Liver (tissue), 9 donors: ENCODE results near the gene ABCD3. TPM values are rescaled to one million over a fixed set of nuclear protein-coding genes. Genes with fewer than 3 reads are reported as not detected.

Experiments used
- DNase-seq: peaks from one replicate; pipeline ENCODE4 v3.0.0-alpha.2; 2017; ENCODE audit warnings: low spot score
- H3K27ac ChIP-seq, 2 donors: one replicate each; pipeline ENCODE4 v1.7.0; 2013; ENCODE audit warnings: inconsistent platforms in 2 of 2, low read length in 2 of 2, control low read depth in 1 of 2, low read depth in 1 of 2, mild to moderate bottlenecking in 1 of 2
- H3K27me3 ChIP-seq, 4 donors: one replicate each; pipeline versions ENCODE4 v1.6.1 to v1.7.0; 2013; ENCODE audit warnings: low read length in 3 of 4, inconsistent platforms in 1 of 4, mild to moderate bottlenecking in 1 of 4, moderate library complexity in 1 of 4; ENCODE audit not compliant: control insufficient read depth in 4 of 4, insufficient read depth in 4 of 4
- H3K36me3 ChIP-seq, 4 donors: one replicate each; pipeline versions ENCODE4 v1.6.1 to v1.7.0; 2013; ENCODE audit warnings: low read length in 3 of 4, mild to moderate bottlenecking in 3 of 4, low read depth in 1 of 4, moderate library complexity in 1 of 4; ENCODE audit not compliant: control insufficient read depth in 4 of 4, insufficient read depth in 3 of 4
- H3K4me1 ChIP-seq, 4 donors: one replicate each; pipeline versions ENCODE4 v1.6.1 to v1.7.0; 2013; ENCODE audit warnings: low read length in 3 of 4, mild to moderate bottlenecking in 3 of 4, moderate library complexity in 1 of 4; ENCODE audit not compliant: control insufficient read depth in 4 of 4, insufficient read depth in 4 of 4
- H3K4me3 ChIP-seq, 3 donors: one replicate each; pipeline versions ENCODE4 v1.6.1 to v1.7.0; 2013; ENCODE audit warnings: low read length in 3 of 3, control low read depth in 1 of 3, low read depth in 1 of 3, mild to moderate bottlenecking in 1 of 3
- H3K9ac ChIP-seq, 2 donors: one replicate each; pipeline ENCODE4 v1.7.0; 2013; ENCODE audit warnings: low read length in 2 of 2, mild to moderate bottlenecking in 2 of 2, moderate library complexity in 2 of 2, control low read depth in 1 of 2, low read depth in 1 of 2
- H3K9me3 ChIP-seq, 4 donors: one replicate each; pipeline versions ENCODE4 v1.6.1 to v1.7.0; 2013; ENCODE audit warnings: low read length in 3 of 4; ENCODE audit not compliant: control insufficient read depth in 4 of 4
- ATF3 ChIP-seq: IDR thresholded peaks from 2 replicates; pipeline ENCODE4 v1.6.1; 2016; ENCODE audit warnings: antibody characterized with exemption
- CTCF ChIP-seq: fragments of 150-350 bp; IDR thresholded peaks from 2 replicates; pipeline ENCODE4 v1.5.1; 2017; ENCODE audit warnings: improper control_type of control experiment, low read depth, low read length; ENCODE audit not compliant: missing input control
- EGR1 ChIP-seq, 2 donors: IDR thresholded peaks; 2 replicates each; pipeline ENCODE4 v1.6.1; 2016 to 2018; ENCODE audit warnings: antibody characterized with exemption in 2 of 2, low read depth in 2 of 2
- FOXA1 ChIP-seq: IDR thresholded peaks from 2 replicates; pipeline ENCODE4 v1.6.1; 2016; ENCODE audit warnings: antibody characterized with exemption
- FOXA2 ChIP-seq: IDR thresholded peaks from 2 replicates; pipeline ENCODE4 v1.6.1; 2016; ENCODE audit warnings: antibody characterized with exemption
- GABPA ChIP-seq, 2 donors: IDR thresholded peaks in 1 of 2; conservative IDR thresholded peaks in 1 of 2; 2 replicates each; pipeline ENCODE4 v1.6.1; 2016; ENCODE audit warnings: antibody characterized with exemption in 2 of 2, mild to moderate bottlenecking in 1 of 2, moderate library complexity in 1 of 2
- HNF4A ChIP-seq, 2 donors: conservative IDR thresholded peaks; 2 replicates each; pipeline ENCODE4 v1.6.1; 2016; ENCODE audit warnings: antibody characterized with exemption in 2 of 2, mild to moderate bottlenecking in 2 of 2
- HNF4G ChIP-seq: IDR thresholded peaks from 2 replicates; pipeline ENCODE4 v1.6.1; 2016; ENCODE audit warnings: antibody characterized with exemption
- JUND ChIP-seq, 2 donors: IDR thresholded peaks; 2 replicates each; pipeline ENCODE4 v1.6.1; 2016; ENCODE audit warnings: antibody characterized with exemption in 2 of 2
- MAX ChIP-seq: IDR thresholded peaks from 2 replicates; pipeline ENCODE4 v1.6.1; 2016; ENCODE audit warnings: antibody characterized with exemption
- NR2F2 ChIP-seq: IDR thresholded peaks from 2 replicates; pipeline ENCODE4 v1.6.1; 2016; ENCODE audit warnings: antibody characterized with exemption
- RAD21 ChIP-seq, 2 donors: IDR thresholded peaks; 2 replicates each; pipeline ENCODE4 v1.6.1; 2016; ENCODE audit warnings: antibody characterized with exemption in 2 of 2, mild to moderate bottlenecking in 2 of 2
- REST ChIP-seq: IDR thresholded peaks from 2 replicates; pipeline ENCODE4 v1.6.1; 2016; ENCODE audit warnings: antibody characterized with exemption, mild to moderate bottlenecking
- RXRA ChIP-seq, 2 donors: IDR thresholded peaks; 2 replicates each; pipeline ENCODE4 v1.6.1; 2017 to 2018; ENCODE audit warnings: antibody characterized with exemption in 2 of 2, mild to moderate bottlenecking in 1 of 2
- SP1 ChIP-seq: IDR thresholded peaks from 2 replicates; pipeline ENCODE4 v1.6.1; 2018; ENCODE audit warnings: antibody characterized with exemption, mild to moderate bottlenecking
- TAF1 ChIP-seq: conservative IDR thresholded peaks from 2 replicates; pipeline ENCODE4 v1.6.1; 2016; ENCODE audit warnings: antibody characterized with exemption, mild to moderate bottlenecking
- YY1 ChIP-seq: IDR thresholded peaks from 2 replicates; pipeline ENCODE4 v1.6.1; 2016; ENCODE audit warnings: antibody characterized with exemption, mild to moderate bottlenecking
- ZBTB33 ChIP-seq: IDR thresholded peaks from 2 replicates; pipeline ENCODE4 v1.6.1; 2016; ENCODE audit warnings: antibody characterized with exemption
- WGBS: extraction: QIAGEN DNeasy Blood & Tissue Kit; methylation state at CpG from one replicate; pipeline ENCODE4 v1.1.7; 2013; 5-methylcytosine and 5-hydroxymethylcytosine counted together
- polyA plus RNA-seq, 2 donors: library from polyadenylated mRNA; stranded (reverse) in 1 of 2; unstranded in 1 of 2; fragments of 200-250 nt in 1 of 2; fragments of >200 nt in 1 of 2; fragmentation: Nextera tagmentation in 1 of 2; extraction: Ambion mirVana in 1 of 2; gene quantifications; one replicate each; pipeline versions ENCODE4 v1.2.1 to v1.2.3, GENCODE V29; 2013 to 2015
- total RNA-seq, 2 donors: library from RNA; depleted of rRNA; stranded (reverse); fragments of >200 nt; gene quantifications; one replicate each; pipeline ENCODE4 v1.2.3, GENCODE V29; 2014
- donor health status: healthy.
- donor health status: healthy.
- donor health status: healthy.
- donor health status: healthy.
- donor health status: healthy.

Gene ABCD3
- total and polyA plus RNA-seq, 4 donors, result 49.2 to 133 (median 62.5) TPM

- Histone ChIP-seq H3K9ac (no peak overlapping the region), H3K27ac (peak overlapping the region; percentile 2 to 54), H3K9me3 (no peaks in the 10 kb centered on the region), H3K4me3 (no peak overlapping the region), H3K27me3 (no peaks in the 10 kb centered on the region), H3K4me1 (peaks cover 6 to 43% (median 29%) of the 10 kb centered on the region in 4 donors), H3K36me3 (no peaks in the 10 kb centered on the region)
- WGBS, result 47% methylated on average over 3 of the region's 3 CpGs
- TF ChIP-seq JUND (IDR thresholded peaks at IDR 0.05) (peak in 1 of 2 donors; percentile 82), ATF3 (no peak), SP1 (peak; percentile 78), FOXA2 (peak; percentile 22), REST (peak; percentile 57), ZBTB33 (peak; percentile 62), MAX (peak; percentile 54), GABPA (IDR thresholded peaks at IDR 0.05 in 1 of 2, conservative IDR thresholded peaks at IDR 0.05 in 1 of 2) (no peak), CTCF (no peak), RXRA (IDR thresholded peaks at IDR 0.05) (peak; percentile 68 to 91), HNF4A (conservative IDR thresholded peaks at IDR 0.05) (peak; percentile 92 to 97), NR2F2 (no peak), YY1 (peak; percentile 40), FOXA1 (no peak), EGR1 (IDR thresholded peaks at IDR 0.05; ENCODE audit: low read depth in 2 of 2) (no peak), TAF1 (peak; percentile 20), HNF4G (peak; percentile 64), RAD21 (IDR thresholded peaks at IDR 0.05) (peak; percentile 22 to 46)
- DNase-seq, result no peak
Measured at GRCh38 chr1:94379615-94380014, 38.6 kb upstream of the ABCD3 start.
